HG03342 (cell line): ENCODE data around the gene HOMER2.
A peak's percentile ranks its signal among the peaks of the same experiment; 100 is the strongest.
"Not testable (repeated sequence)": the region's sequence is repeated elsewhere in the genome, so short reads cannot be mapped to it uniquely, and the experiment has no call there.

Experiments used
- ATAC-seq: cut with Tn5 transposase; IDR thresholded peaks from one replicate; pipeline ENCODE4 v1.9.1; 2021; ENCODE audit warnings: mild to moderate bottlenecking, moderate library complexity; ENCODE audit not compliant: unreplicated experiment

HOMER2 gene

DNA sequence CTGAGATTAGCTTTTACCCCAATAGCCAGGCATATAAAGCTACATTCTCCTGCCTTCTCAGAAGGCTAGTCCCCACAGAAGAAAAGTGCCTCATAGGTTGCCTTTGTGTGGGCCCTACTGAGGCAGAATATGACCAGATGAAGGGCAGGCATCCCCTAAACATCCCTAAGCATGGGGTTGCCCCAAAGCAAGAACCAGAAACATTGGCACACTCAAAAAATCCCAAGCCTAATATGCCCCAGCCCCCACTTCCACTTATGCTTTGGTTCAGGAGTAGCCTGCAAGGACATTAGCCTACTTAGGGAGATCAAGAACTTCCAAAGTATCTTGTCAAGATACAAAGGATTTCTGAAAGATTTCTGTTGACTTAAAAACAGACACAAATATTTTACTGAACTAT is 113.4 kb downstream of the HOMER2 start:
- ATAC-seq = no peak

DNA sequence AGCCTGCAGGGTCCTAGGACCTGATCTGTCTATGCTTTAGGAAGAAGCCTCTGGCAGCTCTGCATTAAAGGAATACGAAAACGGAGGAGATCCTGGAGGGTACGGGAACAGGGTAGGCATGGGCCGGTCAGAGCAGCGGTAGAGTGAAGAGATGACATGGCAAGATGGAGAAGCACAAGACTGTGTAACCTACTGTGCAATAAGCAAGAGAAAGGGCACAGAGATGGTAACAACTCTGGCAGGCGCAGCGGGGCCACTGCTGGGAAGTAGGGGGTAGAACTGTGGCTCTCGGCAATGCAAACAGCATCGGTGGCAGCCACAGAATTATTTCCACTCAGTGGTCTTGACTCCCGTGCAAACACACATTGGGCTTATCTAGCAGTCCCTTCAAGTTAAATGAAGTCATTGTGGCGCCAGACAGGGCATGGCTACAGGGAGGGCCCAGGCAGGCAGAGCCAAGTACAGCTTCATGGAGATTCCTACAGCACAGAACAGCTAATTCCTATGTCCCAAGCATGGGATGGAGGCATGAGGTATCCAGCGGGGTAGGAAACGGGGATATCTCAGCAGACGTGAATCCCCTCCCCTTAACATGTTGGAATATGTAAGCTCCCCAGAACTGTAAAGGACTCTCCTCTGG is 114.3 kb downstream of the HOMER2 start:
- no peak for ATAC-seq

DNA sequence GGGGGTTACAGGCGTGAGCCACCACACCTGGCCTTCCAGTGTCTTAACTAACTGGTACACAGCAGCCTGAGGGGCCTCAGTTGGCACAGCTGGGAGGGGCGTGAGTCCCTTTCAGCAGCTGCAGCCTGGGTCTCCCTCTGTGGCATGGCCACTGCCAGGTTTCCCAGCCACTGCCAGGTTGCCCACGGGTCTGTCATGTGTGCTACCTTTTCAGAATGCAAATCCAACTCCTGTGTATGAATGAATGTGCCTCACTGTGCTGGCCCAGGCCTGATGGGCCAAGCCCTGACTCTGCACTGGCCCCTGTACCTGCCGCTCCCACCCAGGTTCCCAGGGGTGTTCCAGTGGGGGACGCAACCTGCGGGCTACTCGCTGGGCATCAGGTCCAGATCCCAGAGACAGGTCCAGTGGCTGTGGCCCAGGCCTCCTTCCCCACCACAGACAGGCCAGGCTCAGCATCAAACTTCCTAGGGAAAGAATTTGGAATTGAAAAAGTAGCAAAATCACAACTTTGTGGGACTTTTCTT is 117.1 kb downstream of the HOMER2 start:
- ATAC-seq = no peak

DNA sequence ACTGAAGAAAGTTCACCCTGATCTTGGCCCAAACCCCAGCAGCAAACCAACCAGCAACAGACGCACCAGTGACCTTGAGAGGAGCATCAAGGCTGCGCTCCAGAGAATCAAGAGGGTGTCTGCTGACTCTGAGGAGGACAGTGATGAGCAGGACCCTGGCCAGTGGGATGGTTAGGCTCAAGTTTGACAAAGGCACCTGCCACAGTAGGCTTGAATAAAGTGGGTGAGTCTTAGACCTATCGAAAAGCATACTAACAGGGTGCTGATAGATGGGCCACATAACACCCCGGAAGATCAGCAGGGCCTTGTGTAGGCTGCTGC is 119.2 kb downstream of the HOMER2 start:
- no peak for ATAC-seq

DNA sequence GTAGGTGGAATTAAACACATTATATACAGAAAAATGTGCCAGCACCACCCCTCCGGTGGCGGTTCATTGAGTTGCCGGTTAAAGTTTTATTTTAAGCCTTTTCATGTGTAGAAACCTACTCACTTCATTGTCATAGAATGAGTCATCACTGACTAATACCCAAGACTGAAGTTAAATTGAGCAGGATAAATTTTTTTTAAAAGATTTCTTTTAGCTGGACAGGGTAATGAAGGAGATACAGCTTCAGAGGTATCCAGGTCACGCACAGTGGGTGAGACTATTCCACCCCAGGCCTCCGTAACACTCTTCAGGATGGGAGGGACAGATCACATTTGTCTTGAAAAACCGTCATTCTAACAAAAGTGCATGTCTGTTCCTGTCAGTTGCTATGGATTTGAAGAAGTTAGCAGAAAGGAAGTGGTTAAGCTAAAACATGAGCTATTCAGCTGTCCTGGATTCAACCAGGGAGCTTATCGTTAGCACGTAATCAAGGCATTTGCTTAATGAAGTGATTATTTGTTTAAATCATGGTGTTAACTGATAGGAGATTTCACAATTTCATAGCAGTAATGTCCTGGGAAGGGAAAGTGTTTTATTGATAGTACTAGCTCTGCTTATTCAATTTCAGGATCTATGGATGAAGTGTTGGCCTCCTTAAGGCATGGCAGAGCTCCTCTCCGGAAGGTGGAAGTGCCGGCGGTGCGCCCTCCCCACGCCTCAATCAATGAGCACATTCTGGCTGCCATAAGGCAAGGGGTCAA is 119.7 kb downstream of the HOMER2 start:
- ATAC-seq = peak; percentile 87

DNA sequence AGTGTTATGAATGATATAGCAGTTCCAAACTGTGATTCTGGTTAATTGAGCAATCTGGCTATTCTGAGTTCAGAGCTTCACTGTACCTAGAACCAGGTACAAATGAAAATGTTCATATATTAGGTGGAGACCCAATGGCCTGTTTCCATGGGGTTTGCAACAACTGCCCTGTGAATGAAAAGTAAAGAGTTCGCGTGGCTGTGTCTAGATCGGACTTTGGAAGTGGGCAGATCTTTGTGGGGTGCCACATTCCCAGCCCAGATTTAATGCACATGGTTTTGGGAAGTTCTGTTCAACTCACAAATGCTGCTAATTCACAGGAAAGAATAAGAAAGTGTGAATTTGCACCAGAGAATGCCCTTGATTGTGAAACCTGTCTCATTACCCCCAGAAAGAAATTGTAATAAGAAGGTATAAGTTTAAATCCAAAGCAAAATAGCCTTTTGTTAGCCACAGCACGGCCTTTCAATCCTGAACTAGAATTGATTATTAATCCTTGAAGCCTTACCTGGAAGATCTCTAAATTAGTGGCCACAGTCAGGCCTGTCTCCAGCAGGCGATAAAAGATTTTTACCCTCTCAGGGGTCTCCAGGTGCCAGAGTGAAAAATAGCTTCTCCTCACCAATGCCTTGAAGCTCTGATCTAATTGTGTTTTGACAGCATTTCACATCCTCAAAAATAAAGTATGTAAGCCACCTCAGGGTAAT is 120.5 kb downstream of the HOMER2 start:
- no peak for ATAC-seq

DNA sequence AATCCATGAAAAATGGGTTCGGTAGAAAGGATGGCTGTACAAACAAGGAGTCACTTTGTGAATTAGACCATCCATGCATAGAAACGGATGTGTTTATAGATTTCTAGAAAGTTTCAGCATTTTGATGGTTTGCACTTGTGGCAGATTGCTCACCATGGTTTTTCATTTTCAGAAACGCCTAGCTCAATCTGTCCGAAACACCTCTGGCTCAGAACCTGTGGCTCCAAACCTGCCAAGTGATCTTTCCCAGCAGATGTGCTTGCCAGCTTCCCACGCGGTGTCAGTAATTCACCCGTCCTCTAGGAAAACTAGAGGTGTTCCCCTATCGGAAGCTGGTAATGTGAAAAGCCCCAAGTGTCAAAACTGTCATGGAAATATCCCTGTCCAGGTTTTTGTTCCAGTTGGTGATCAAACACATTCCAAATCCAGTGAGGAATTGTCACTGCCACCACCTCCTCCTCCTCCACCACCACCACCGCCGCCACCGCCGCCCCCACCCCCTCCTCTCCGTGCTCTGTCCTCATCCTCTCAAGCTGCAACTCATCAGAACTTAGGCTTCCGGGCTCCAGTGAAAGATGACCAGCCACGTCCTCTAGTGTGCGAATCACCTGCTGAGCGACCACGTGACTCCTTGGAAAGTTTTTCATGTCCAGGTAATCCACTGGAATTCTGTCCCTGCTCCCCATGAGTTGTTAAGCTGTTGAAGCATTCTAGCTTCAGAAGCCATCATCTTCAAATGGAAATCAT is 121.9 kb downstream of the HOMER2 start:
- ATAC-seq = no peak

DNA sequence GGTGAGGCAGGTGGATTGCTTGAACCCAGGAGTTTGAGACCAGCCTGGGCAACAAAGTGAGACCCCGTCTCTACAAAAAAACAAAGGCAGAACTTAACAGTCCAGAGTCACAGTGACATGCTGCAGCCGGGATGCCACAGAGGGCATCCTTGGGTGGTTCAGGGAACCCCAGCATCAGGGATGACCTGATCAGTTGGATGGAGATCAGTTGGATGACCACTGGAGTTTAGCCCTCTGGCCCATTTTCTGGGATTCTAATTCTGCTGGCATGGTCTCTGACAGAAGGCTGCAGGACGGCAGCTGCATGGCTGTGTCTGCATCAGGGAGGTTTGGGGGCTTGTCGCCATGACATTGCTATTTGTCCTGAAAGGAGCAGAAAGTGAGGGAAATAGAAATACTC is 123.3 kb downstream of the HOMER2 start:
- no peak for ATAC-seq

DNA sequence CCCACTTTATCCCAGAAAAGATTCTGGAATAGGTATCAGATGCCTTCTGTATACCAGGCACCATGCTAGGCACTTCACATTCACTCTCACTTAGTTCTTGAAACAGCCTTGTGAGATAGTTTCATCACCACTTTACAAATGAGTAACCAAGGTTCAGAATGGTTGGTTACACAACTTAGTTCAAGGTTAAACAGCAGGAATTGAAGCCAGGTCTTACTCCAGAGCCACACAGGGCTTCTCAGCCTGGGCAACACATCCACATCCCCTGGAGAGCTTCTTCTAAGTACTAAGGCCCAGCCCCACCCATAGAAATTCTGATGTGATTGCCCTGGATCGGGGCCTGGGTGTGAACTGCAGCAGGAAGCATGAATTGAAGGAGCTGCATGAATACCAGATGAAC is 124.4 kb downstream of the HOMER2 start:
- ATAC-seq = no peak

DNA sequence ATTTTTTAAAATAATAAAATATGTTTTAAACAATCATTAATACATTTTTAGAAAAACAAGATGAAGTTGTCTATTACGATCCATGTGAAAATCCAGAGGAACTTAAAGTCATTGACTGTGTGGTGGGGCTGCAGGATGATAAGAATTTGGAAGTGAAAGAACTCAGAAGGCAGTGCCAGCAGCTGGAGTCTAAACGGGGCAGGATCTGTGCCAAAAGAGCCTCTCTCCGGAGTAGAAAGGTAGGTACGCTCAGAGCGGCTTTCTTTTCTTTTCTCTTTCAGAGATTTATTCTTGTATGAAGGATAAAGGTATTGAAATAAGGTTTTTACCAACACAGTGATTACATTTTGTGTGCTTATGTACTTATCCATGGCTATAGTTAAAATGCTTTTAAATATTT is 129.5 kb downstream of the HOMER2 start:
- ATAC-seq = no peak

DNA sequence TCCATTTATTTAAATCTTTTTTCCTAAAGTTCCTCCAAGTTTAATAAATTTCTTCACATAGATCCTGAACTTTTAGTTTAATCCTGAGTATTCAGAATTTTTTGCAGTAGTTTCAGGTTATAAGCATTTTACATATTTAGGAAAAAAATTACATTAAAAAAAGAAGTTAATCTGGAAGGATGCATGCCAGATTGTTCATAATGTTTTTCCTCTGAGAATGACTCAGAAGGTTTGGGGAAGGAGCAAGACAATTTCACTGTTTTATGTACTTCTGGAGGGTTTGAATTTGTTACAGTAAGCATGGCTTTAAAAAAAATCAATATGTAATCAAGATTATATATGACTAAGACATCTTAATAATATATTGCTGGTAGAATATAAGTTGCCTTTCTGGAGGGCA is 130.7 kb downstream of the HOMER2 start:
- not testable (repeated sequence) for ATAC-seq

DNA sequence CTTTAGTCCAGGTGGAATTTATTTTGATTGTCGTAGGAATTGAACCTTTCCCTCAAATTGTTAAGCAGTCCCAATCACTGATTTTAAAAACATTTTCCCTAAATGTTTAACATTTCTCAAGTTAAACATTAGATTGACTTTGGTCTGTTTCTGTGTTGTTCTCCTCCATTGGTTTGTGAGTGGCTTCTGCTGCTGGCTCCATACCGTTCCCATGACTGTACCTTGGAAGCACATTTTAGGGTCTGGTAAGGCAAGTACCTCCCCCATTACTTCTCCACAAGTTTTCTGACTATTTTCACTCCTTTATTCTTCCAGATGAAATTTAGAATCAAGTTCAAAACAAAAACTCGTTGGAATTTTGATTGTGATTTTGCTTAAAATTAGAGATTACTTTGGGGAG is 131.1 kb downstream of the HOMER2 start:
- not testable (repeated sequence) for ATAC-seq

DNA sequence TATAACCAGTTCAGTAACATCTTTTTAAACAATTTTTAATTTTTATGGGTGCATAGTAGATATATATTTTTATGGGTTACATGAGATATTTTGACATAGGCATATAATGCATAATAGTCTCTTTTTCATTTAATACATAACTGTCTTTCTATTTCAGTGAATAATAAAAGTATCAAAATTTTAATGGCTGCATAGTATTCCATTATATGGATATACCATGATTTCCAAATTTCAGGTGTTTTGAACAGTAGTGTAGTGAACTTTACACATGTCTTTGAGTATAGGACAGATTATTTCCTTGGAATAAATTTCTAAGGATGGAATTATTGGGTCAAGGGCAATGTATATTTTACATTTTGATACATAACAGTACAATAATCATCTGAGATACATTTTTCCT is 132.4 kb downstream of the HOMER2 start:
- ATAC-seq = no peak

DNA sequence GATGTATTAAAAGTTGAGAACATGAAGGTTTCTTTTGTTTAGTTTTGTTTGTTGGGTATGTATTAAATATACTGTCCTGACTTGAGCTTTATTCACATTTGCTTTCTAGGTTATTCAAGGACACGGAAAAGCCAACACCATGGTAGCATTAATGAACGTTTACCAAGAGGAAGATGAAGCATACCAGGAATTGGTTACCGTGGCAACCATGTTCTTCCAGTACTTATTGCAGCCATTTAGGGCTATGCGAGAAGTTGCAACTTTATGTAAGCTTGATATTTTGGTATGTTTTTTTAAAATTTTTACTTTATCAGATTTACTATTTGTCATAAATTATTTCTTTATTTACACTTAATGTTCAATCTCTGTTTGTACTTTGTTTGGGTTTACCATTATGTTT is 139.5 kb downstream of the HOMER2 start:
- no peak for ATAC-seq

DNA sequence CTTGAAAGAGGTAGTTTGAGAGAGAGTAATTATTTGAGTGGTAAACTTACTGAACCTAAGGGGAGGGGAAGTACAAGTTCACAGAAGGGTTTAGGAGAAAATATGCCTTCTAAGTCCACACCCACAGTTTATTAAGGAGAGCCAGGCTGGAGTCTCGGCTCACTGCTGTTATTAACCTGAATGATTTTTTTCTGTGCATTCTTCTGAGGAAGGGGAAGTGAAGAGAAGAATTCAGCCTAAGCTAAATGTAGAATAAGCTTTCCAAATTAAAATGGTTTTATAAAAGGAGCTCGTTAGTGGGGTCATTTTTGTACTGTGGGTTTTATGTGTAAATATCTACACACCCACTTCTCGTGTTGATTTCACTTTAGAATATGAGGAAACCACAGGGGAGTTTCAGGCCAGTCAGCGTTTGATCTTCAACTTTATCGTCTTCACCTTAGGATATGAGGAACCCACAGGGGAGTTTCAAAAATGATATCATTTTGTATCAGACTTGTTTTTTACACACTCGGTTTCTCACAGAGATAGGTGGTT is 141.6 kb downstream of the HOMER2 start:
- no peak for ATAC-seq

DNA sequence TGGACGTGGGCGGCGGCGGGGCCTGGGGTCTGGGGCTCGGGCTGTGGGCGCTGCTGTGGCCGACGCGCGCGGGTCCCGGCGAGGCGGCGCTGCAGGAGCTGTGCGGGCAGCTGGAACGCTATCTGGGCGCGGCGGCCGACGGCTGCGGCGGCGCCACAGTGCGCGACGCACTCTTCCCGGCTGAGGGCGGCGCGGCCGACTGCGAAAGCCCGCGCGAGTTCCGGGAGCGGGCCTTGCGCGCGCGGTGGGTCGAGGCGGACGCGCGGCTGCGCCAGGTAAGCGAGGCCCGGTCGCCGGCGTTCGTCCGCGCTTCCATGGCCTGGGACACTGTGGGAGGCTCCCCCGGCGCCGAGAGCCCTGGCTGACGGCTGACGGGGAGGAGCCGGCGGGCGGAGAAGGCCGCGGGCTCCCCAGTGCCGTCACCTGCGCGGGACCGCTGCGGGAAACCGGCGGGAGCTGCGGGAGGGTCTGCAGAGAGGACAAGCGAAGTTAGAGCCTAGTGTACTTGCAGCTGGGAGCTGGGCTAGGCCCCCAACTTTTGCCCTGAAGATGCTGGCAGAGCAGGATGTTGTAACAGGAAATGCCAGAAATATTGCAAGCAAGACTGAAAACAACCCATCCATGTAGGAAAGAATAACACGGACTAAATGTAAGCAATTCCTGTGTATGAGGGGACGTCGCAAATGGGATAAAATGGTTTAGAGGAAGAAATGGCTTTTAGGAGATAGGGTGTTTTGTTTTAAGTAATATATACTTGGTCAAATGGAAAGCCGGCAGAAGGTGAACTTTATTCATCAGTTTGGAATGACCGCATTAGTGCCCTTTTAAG is 142.2 kb downstream of the HOMER2 start:
- peak; percentile 24 for ATAC-seq

DNA sequence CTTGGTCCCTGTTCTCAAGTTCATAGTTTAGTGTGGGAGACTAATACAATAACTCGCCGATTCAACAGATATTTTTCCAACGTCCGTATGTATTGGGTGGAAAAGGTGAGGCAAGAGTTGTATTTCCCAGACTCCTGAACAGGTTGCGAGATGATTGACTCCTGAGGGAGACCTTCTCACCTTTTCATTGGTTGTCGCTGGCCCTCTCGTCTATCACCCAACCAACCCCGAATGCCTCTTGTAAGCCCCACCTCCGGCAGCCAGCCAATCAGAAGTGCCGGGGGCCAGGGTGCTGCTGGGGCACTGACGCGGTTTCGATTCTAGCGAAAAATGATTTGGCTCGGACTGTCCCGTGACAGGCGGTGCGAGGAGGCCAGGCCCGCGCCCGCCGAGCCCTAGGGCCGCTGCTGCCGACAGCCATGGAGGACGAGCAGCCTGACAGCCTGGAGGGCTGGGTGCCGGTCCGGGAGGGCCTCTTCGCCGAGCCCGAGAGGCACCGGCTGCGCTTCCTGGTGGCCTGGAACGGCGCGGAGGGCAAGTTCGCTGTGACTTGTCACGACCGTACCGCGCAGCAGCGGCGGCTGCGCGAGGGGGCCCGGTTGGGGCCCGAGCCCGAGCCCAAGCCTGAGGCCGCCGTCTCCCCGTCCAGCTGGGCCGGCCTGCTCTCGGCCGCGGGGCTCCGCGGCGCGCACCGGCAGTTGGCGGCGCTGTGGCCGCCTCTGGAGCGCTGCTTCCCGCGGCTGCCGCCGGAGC is 143.0 kb downstream of the HOMER2 start, which contains the start of gene WHAMM:
WHAMM (plus strand) TSS at position 321 of the 753 bp plus-strand sequence; CDS start at position 420, 99 bp downstream.
- ATAC-seq = peak; percentile 84

DNA sequence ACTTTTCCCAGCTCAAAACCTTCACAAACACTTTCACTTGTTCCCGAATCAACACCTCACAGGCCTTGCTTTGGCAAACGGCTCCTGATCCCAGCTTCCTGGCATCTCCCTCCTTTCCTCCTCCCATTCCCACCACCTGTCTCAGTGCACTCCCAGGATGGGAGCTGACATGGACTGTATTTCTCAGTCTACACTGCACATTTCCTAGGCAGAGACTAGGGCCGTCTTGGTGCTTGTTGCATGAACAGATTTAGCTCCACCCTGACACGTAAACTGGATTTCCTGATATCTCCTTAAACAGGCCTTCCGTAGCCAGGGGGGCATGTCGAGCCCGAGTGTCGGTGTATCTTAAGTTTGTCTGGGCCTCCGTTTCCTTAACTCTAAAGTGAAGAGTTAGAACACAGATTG is 143.9 kb downstream of the HOMER2 start:
- no peak for ATAC-seq

DNA sequence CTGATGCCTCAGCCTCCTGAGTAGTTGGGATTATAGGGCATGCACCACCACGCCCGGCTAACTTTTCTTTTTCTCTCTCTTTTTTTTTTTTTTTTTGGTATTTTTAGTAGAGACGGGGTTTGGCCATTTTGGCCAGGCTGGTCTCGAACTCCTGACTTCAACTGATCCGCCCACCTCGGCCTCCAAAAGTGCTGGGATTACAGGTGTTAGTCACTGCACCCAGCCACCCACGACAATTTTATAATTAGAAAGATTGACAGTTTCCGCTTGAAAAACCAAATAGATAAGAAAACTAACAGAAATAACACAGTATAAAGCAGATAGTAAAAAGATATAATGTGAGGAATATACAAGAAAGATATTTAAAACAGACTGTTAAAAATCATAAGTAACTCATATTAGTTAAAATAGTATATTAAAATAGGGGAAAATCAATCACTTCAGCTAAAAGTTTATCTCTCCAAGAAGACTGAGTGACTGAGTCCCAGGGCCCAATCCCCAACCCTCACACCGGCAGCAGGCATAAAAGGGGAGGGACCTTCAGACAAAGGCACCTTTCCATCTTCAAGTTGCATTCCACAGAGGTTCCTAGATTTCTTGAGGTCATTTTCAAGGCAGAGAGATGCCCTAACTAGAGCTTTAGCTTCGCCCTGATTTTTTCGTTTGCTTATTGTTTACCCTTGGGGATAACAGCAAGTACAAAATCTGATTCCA is 144.4 kb downstream of the HOMER2 start:
- ATAC-seq = no peak
